ENCODE measurements around the gene C17orf113.
"Not testable (repeated sequence)": the region's sequence is repeated elsewhere in the genome, so short reads cannot be mapped to it uniquely, and the experiment has no call there.

C17orf113 gene

GRCh38 chr17:42016411-42016831, 34.0 kb downstream of the C17orf113 start:
- DNase-seq, result peak in 1 of 6 experiments; percentile 46

- not testable (repeated sequence) for DNase-seq
These were observed 36.7 kb downstream of the C17orf113 start for GRCh38 chr17:42013740-42014139.

- DNase-seq, result not testable (repeated sequence)
These were observed 38.0 kb downstream of the C17orf113 start for GRCh38 chr17:42012363-42012762.

- no peak for DNase-seq
These were observed 39.4 kb downstream of the C17orf113 start for GRCh38 chr17:42010898-42011516.

- not testable (repeated sequence) for DNase-seq
These were observed 40.1 kb downstream of the C17orf113 start for GRCh38 chr17:42010266-42010680.

- no peak for DNase-seq
These were observed 41.2 kb downstream of the C17orf113 start for GRCh38 chr17:42009170-42009569.

- no peak for DNase-seq
These were observed 45.2 kb downstream of the C17orf113 start for GRCh38 chr17:42005166-42005565.

GRCh38 chr17:42002792-42003301, 47.6 kb downstream of the C17orf113 start:
- DNase-seq, result no peak

GRCh38 chr17:42002175-42002791, 48.1 kb downstream of the C17orf113 start:
- no peak for DNase-seq

GRCh38 chr17:42001729-42002128, 48.7 kb downstream of the C17orf113 start:
- DNase-seq, result no peak

GRCh38 chr17:42000413-42001133, 49.8 kb downstream of the C17orf113 start:
- no peak for DNase-seq

- no peak for DNase-seq
These were observed 51.9 kb downstream of the C17orf113 start for GRCh38 chr17:41998497-41998896.

- no peak for DNase-seq
These were observed 53.6 kb downstream of the C17orf113 start for GRCh38 chr17:41996855-41997164.

- DNase-seq, result no peak
These were observed 57.8 kb downstream of the C17orf113 start for GRCh38 chr17:41992576-41992975.

GRCh38 chr17:41989702-41990419, 60.5 kb downstream of the C17orf113 start:
- no peak for DNase-seq

- DNase-seq, result no peak
These were observed 62.0 kb downstream of the C17orf113 start for GRCh38 chr17:41988418-41988817.
